Adrenal gland (tissue), 12 donors: ENCODE data around the gene IL12RB2. TPM values are rescaled to one million over a fixed set of nuclear protein-coding genes. Genes with fewer than 3 reads are reported as not detected.

ENCODE experiments used
- DNase-seq, 7 donors: peaks; one replicate each; pipeline ENCODE4 v3.0.0-alpha.2; 2019 to 2020
- H3K27ac ChIP-seq, 5 donors: fragments of 200-600 bp; sonication (generic) in 4 of 5; 1 replicate in 3 of 5; 2 replicates in 2 of 5; pipeline versions ENCODE4 v1.5.1 to v1.8.0; 2016 to 2020; ENCODE audit warnings: mild to moderate bottlenecking in 1 of 5
- H3K27me3 ChIP-seq: fragments of 200-600 bp; 2 replicates; pipeline ENCODE4 v1.8.0; 2021
- H3K36me3 ChIP-seq, 2 donors: fragments of 200-600 bp; replicated peaks in 1 of 2; 1 replicate in 1 of 2; 2 replicates in 1 of 2; pipeline versions ENCODE4 v1.5.1 to v1.8.0; 2018 to 2022
- H3K4me1 ChIP-seq, 2 donors: fragments of 200-600 bp; replicated peaks in 1 of 2; 1 replicate in 1 of 2; 2 replicates in 1 of 2; pipeline versions ENCODE4 v1.5.1 to v1.8.0; 2018 to 2021
- H3K4me3 ChIP-seq, 4 donors: fragments of 200-600 bp; sonication (generic) in 3 of 4; one replicate each; pipeline ENCODE4 v1.5.1; 2016 to 2018
- H3K9me3 ChIP-seq, 3 donors: fragments of 200-600 bp; sonication (generic) in 1 of 3; replicated peaks in 1 of 3; 1 replicate in 2 of 3; 2 replicates in 1 of 3; pipeline versions ENCODE4 v1.5.1 to v1.8.0; 2016 to 2021
- CTCF ChIP-seq, 6 experiments: fragments of 450-650 bp in 4 of 6; fragments of 200-600 bp in 2 of 6; sonication (generic) in 1 of 6; IDR thresholded peaks; 1 replicate in 5 of 6; 2 replicates in 1 of 6; pipeline versions ENCODE4 v1.5.1 to v1.8.0; 2016 to 2021; ENCODE audit warnings: antibody characterized with exemption in 6 of 6, mild to moderate bottlenecking in 2 of 6, moderate library complexity in 1 of 6
- POLR2A ChIP-seq, 2 donors: fragments of 450-650 bp; IDR thresholded peaks; one replicate each; pipeline ENCODE4 v1.6.1; 2017; ENCODE audit warnings: antibody characterized with exemption in 2 of 2, mild to moderate bottlenecking in 2 of 2, moderate library complexity in 1 of 2
- WGBS, 4 donors: extraction: QIAGEN DNeasy Blood & Tissue Kit in 2 of 4; methylation state at CpG; one replicate each; pipeline versions ENCODE4 v1.1.5 to v1.1.7; 2013 to 2017; 5-methylcytosine and 5-hydroxymethylcytosine counted together
- intact Hi-C, 2 donors: fragments of 100-400 bp; cut with DNase I; formaldehyde crosslinking; loops; one replicate each; pipeline versions ENCODE4 v1.14.1 to v1.15.0; 2022 to 2023
- polyA plus RNA-seq, 3 donors: library from polyadenylated mRNA; stranded (reverse); fragments of 200-250 nt in 2 of 3; fragments of 350-450 nt in 1 of 3; fragmentation: Illumina TruSeq in 1 of 3; extraction: RNeasy Lipid Tissue Mini Kit (QIAGEN cat#74804) in 1 of 3; gene quantifications; one replicate each; pipeline ENCODE4 v1.2.3, GENCODE V29; 2013 to 2014
- total RNA-seq, 9 donors: library from RNA; depleted of rRNA in 4 of 9; stranded (reverse); fragments of >200 nt in 4 of 9; fragments of 120-200 nt in 1 of 9; fragmentation: NEBNext Ultra II Directional in 1 of 9; extraction: Animal tissue kit (Norgen Biotek cat#: 25700) in 1 of 9; gene quantifications; one replicate each; pipeline versions ENCODE4 v1.1.0 to v1.2.4, GENCODE V29; 2013 to 2023
- donor health status: healthy with polysubstance abuse.
- donor health status: Bipolar disorder and iron deficiency.
- donor health status: DM: yes; HTN: yes; CAD: no.
- donor health status: DM: no; HTN: no; CAD: no.
- donor health status: DM: no; HTN: no; CAD: no.
- donor health status: DM: yes; HTN: yes; CAD: no.

IL12RB2 gene
- total and polyA plus RNA-seq, 12 donors = 0.24 to 2.6 (median 0.55) TPM; not detected in 2

GRCh38 chr1:67420835-67421492 is 113.3 kb downstream of the IL12RB2 start:
- no peaks in the 10 kb centered on the region for H3K9me3 ChIP-seq
- intact Hi-C loops = no loop called here
- peaks cover 0 to 98% of the 10 kb centered on the region in 2 donors for H3K36me3 ChIP-seq
- no peak overlapping the region for H3K4me3 ChIP-seq
- no peak for TF ChIP-seq CTCF (IDR thresholded peaks at IDR 0.05)
- no peak for TF ChIP-seq POLR2A (IDR thresholded peaks at IDR 0.05)
- DNase-seq = no peak
- peaks cover 0 to 9% of the 10 kb centered on the region in 2 donors for H3K4me1 ChIP-seq
- H3K27me3 ChIP-seq = no peaks in the 10 kb centered on the region
- no peak overlapping the region for H3K27ac ChIP-seq

- Histone ChIP-seq H3K36me3 (peaks cover 0 to 39% of the 10 kb centered on the region in 2 donors), H3K4me1 (peaks cover 15 to 35% of the 10 kb centered on the region in 2 donors), H3K4me3 (peak overlapping the region in 1 of 4 donors; percentile 90), H3K27ac (no peak overlapping the region), H3K27me3 (no peaks in the 10 kb centered on the region), H3K9me3 (no peaks in the 10 kb centered on the region)
- DNase-seq = no peak
- no peak for TF ChIP-seq CTCF (IDR thresholded peaks at IDR 0.05)
- no peak for TF ChIP-seq POLR2A (IDR thresholded peaks at IDR 0.05)
- intact Hi-C loops = no loop called here
- 7 to 15% (median 11%) methylated on average over 2 of the region's 2 CpGs for WGBS, 4 donors
These were observed 119.8 kb downstream of the IL12RB2 start for GRCh38 chr1:67427465-67427864.

GRCh38 chr1:67427947-67428346 is 120.3 kb downstream of the IL12RB2 start:
- H3K27ac ChIP-seq = no peak overlapping the region
- WGBS, 4 donors = 1 to 4% (median 2%) methylated on average over 3 of the region's 3 CpGs
- intact Hi-C loops = no loop called here

GRCh38 chr1:67429011-67429527 is 121.4 kb downstream of the IL12RB2 start:
- peak overlapping the region in 4 of 5 donors; percentile 92 to 96 (median 93) for H3K27ac ChIP-seq
- 0 to 1% (median 0%) methylated on average over 19 to 25 of the region's 25 CpGs for WGBS, 4 donors

More at GRCh38 chr1:67427947-67428346, 120.3 kb downstream of the IL12RB2 start:
- DNase-seq = no peak
- H3K36me3 ChIP-seq = peaks cover 0 to 34% of the 10 kb centered on the region in 2 donors
- peak overlapping the region in 2 of 4 donors; percentile 87 to 90 for H3K4me3 ChIP-seq
- H3K4me1 ChIP-seq = peaks cover 15 to 35% of the 10 kb centered on the region in 2 donors
- no peak for TF ChIP-seq CTCF (IDR thresholded peaks at IDR 0.05)
- TF ChIP-seq POLR2A (IDR thresholded peaks at IDR 0.05) = no peak
- no peaks in the 10 kb centered on the region for H3K27me3 ChIP-seq
- H3K9me3 ChIP-seq = no peaks in the 10 kb centered on the region

More at GRCh38 chr1:67429011-67429527, 121.4 kb downstream of the IL12RB2 start:
- no peaks in the 10 kb centered on the region for H3K9me3 ChIP-seq
- TF ChIP-seq CTCF (IDR thresholded peaks at IDR 0.05) = no peak
- TF ChIP-seq POLR2A (IDR thresholded peaks at IDR 0.05) = no peak
- intact Hi-C loops = no loop called here
- DNase-seq = peak in 4 of 7 donors; percentile 17 to 29 (median 21)
- H3K36me3 ChIP-seq = peaks cover 0 to 23% of the 10 kb centered on the region in 2 donors
- H3K4me3 ChIP-seq = peak overlapping the region; percentile 87 to 100 (median 92)
- H3K27me3 ChIP-seq = no peaks in the 10 kb centered on the region
- H3K4me1 ChIP-seq = peaks cover 15 to 35% of the 10 kb centered on the region in 2 donors
